ENCODE data around the gene IGHMBP2. TPM values are rescaled to one million over a fixed set of nuclear protein-coding genes. Genes with fewer than 3 reads are reported as not detected.
"Not testable (repeated sequence)": the region's sequence is repeated elsewhere in the genome, so short reads cannot be mapped to it uniquely, and the experiment has no call there.

IGHMBP2 gene
- total RNA-seq, 1 donor from 2014 or later, result 30.1 TPM

- no peak for TF ChIP-seq CTCF (conservative IDR thresholded peaks at IDR 0.05)
- Mint-ChIP-seq H3K36me3 (ENCODE audit: low read depth) (no peaks in the 10 kb centered on the region), H3K27me3 (ENCODE audit: low read depth) (peaks cover 10% of the 10 kb centered on the region), H3K27ac (ENCODE audit: unreplicated experiment) (no peak overlapping the region), H3K9me3 (peaks cover 2% of the 10 kb centered on the region), H3K4me3 (no peak overlapping the region), H3K4me1 (peaks cover 4% of the 10 kb centered on the region)
- DNase-seq (ENCODE audit: low read depth, low spot score), result no peak
Observed at GRCh38 chr11:68970921-68971636, 67.4 kb downstream of the IGHMBP2 start.

GRCh38 chr11:68973219-68973618 lies 69.5 kb downstream of the IGHMBP2 start:
- no peak for TF ChIP-seq CTCF (conservative IDR thresholded peaks at IDR 0.05)
- no peaks in the 10 kb centered on the region for H3K36me3 Mint-ChIP-seq (ENCODE audit: low read depth)

GRCh38 chr11:68973706-68974105 lies 70.0 kb downstream of the IGHMBP2 start:
- H3K9me3 Mint-ChIP-seq; H3K27me3 Mint-ChIP-seq (ENCODE audit: low read depth); H3K4me3 Mint-ChIP-seq; DNase-seq (ENCODE audit: low read depth, low spot score); H3K27ac Mint-ChIP-seq (ENCODE audit: unreplicated experiment); H3K36me3 Mint-ChIP-seq (ENCODE audit: low read depth); H3K4me1 Mint-ChIP-seq: not testable (repeated sequence)

More at GRCh38 chr11:68973219-68973618, 69.5 kb downstream of the IGHMBP2 start:
- peaks cover 4% of the 10 kb centered on the region for H3K4me1 Mint-ChIP-seq
- peaks cover 10% of the 10 kb centered on the region for H3K27me3 Mint-ChIP-seq (ENCODE audit: low read depth)
- no peak for DNase-seq (ENCODE audit: low read depth, low spot score)
- H3K27ac Mint-ChIP-seq (ENCODE audit: unreplicated experiment), result no peak overlapping the region
- H3K9me3 Mint-ChIP-seq, result peaks cover 2% of the 10 kb centered on the region
- H3K4me3 Mint-ChIP-seq, result no peak overlapping the region

GRCh38 chr11:68974421-68975194 lies 70.9 kb downstream of the IGHMBP2 start:
- H3K9me3 Mint-ChIP-seq, result peaks cover 2% of the 10 kb centered on the region
- no peak overlapping the region for H3K4me3 Mint-ChIP-seq
- no peak for TF ChIP-seq CTCF (conservative IDR thresholded peaks at IDR 0.05)
- no peak for DNase-seq (ENCODE audit: low read depth, low spot score)
- peaks cover 10% of the 10 kb centered on the region for H3K27me3 Mint-ChIP-seq (ENCODE audit: low read depth)
- no peak overlapping the region for H3K27ac Mint-ChIP-seq (ENCODE audit: unreplicated experiment)
- H3K4me1 Mint-ChIP-seq, result peaks cover 4% of the 10 kb centered on the region
- H3K36me3 Mint-ChIP-seq (ENCODE audit: low read depth), result no peaks in the 10 kb centered on the region

GRCh38 chr11:68976095-68976494 lies 72.4 kb downstream of the IGHMBP2 start:
- H3K36me3 Mint-ChIP-seq (ENCODE audit: low read depth), result no peaks in the 10 kb centered on the region
- DNase-seq (ENCODE audit: low read depth, low spot score), result no peak

More at GRCh38 chr11:68976095-68976494, 72.4 kb downstream of the IGHMBP2 start:
- Mint-ChIP-seq H3K9me3 (peaks cover 2% of the 10 kb centered on the region), H3K27ac (ENCODE audit: unreplicated experiment) (no peak overlapping the region), H3K4me3 (no peak overlapping the region), H3K4me1 (peaks cover 4% of the 10 kb centered on the region), H3K27me3 (ENCODE audit: low read depth) (peaks cover 10% of the 10 kb centered on the region)
- TF ChIP-seq CTCF (conservative IDR thresholded peaks at IDR 0.05), result no peak

All from neural crest cell (in vitro differentiated cells).